GM23338 (cell line): Measurements from ENCODE around the gene LARGE1. TPM values are rescaled to one million over a fixed set of nuclear protein-coding genes. Genes with fewer than 3 reads are reported as not detected.
A peak's percentile ranks its signal among the peaks of the same experiment; 100 is the strongest.

ENCODE experiments used
- ATAC-seq: fragments of 200-7000 bp; cut with Tn5 transposase; 3 replicates; pipeline ENCODE4 v1.9.1; 2020
- DNase-seq: peaks from one replicate; pipeline ENCODE4 v3.0.0-alpha.2; 2015; ENCODE audit warnings: low spot score
- H2AFZ ChIP-seq: fragments of 200-600 bp; sonication (generic); 2 replicates; pipeline ENCODE4 v1.8.0; 2016; ENCODE audit warnings: antibody characterized with exemption, mild to moderate bottlenecking, moderate library complexity
- H3F3A ChIP-seq: fragments of 200-600 bp; sonication (generic); replicated peaks from 2 replicates; pipeline ENCODE4 v1.8.0; 2017; ENCODE audit warnings: antibody characterized with exemption, mixed run types, low read depth
- H3K27ac ChIP-seq: fragments of 200-600 bp; sonication (generic); 2 replicates; pipeline ENCODE4 v1.6.1; 2016; ENCODE audit warnings: low read depth
- H3K27me3 ChIP-seq: fragments of 200-600 bp; sonication (generic); 2 replicates; pipeline ENCODE4 v1.8.0; 2016; ENCODE audit warnings: mild to moderate bottlenecking, mixed run types, moderate library complexity; ENCODE audit not compliant: insufficient read depth
- H3K36me3 ChIP-seq: fragments of 200-600 bp; sonication (generic); 2 replicates; pipeline ENCODE4 v1.8.0; 2016; ENCODE audit warnings: mild to moderate bottlenecking; ENCODE audit not compliant: insufficient read depth
- H3K4me1 ChIP-seq: fragments of 200-600 bp; sonication (generic); 2 replicates; pipeline ENCODE4 v1.8.0; 2016; ENCODE audit warnings: mild to moderate bottlenecking, moderate library complexity; ENCODE audit not compliant: insufficient read depth
- H3K4me2 ChIP-seq: fragments of 200-600 bp; sonication (generic); 2 replicates; pipeline ENCODE4 v1.7.1; 2017; ENCODE audit warnings: mixed run types
- H3K4me3 ChIP-seq: fragments of 200-600 bp; sonication (generic); 2 replicates; pipeline ENCODE4 v1.6.1; 2016; ENCODE audit warnings: mixed run types
- H3K79me2 ChIP-seq: fragments of 200-600 bp; sonication (generic); replicated peaks from 2 replicates; pipeline ENCODE4 v1.8.0; 2017; ENCODE audit warnings: mild to moderate bottlenecking; ENCODE audit not compliant: insufficient read depth
- H3K9me2 ChIP-seq: fragments of 200-600 bp; sonication (generic); 2 replicates; pipeline ENCODE4 v1.8.0; 2017; ENCODE audit not compliant: insufficient read depth
- H4K20me1 ChIP-seq: fragments of 200-600 bp; sonication (generic); replicated peaks from 2 replicates; pipeline ENCODE4 v1.8.0; 2017; ENCODE audit warnings: mild to moderate bottlenecking; ENCODE audit not compliant: insufficient read depth
- H3K27ac Mint-ChIP-seq: 2 replicates; pipeline ENCODE4 v1.8.0; 2020; ENCODE audit warnings: inconsistent platforms, mild to moderate bottlenecking, moderate library complexity, mixed read lengths
- H3K27me3 Mint-ChIP-seq: 3 replicates; pipeline ENCODE4 v1.8.0; 2022; ENCODE audit warnings: low read depth, mild to moderate bottlenecking, moderate library complexity, mixed read lengths, inconsistent platforms; ENCODE audit not compliant: insufficient read depth, poor library complexity
- H3K36me3 Mint-ChIP-seq: 3 replicates; pipeline ENCODE4 v1.8.0; 2021; ENCODE audit warnings: low read depth, mild to moderate bottlenecking, inconsistent platforms, moderate library complexity, mixed read lengths
- H3K4me1 Mint-ChIP-seq: 3 replicates; pipeline ENCODE4 v1.8.0; 2020; ENCODE audit warnings: mild to moderate bottlenecking, inconsistent platforms, mixed read lengths
- H3K4me3 Mint-ChIP-seq: 3 replicates; pipeline ENCODE4 v1.8.0; 2021; ENCODE audit warnings: moderate library complexity, mild to moderate bottlenecking, inconsistent platforms, mixed read lengths
- H3K9me3 Mint-ChIP-seq: 3 replicates; pipeline ENCODE4 v1.8.0; 2020; ENCODE audit warnings: moderate library complexity, mild to moderate bottlenecking, inconsistent platforms, mixed read lengths
- CREB1 ChIP-seq: fragments of 250-450 bp; sonication (Bioruptor Pico); IDR thresholded peaks from 2 replicates; pipeline ENCODE4 v1.5.0; 2020; ENCODE audit warnings: low read depth, mild to moderate bottlenecking, moderate library complexity
- CTCF ChIP-seq, 2 experiments: fragments of 200-600 bp in 1 of 2; sonication (generic) in 1 of 2; conservative IDR thresholded peaks; 2 replicates each; pipeline versions ENCODE4 v1.5.1 to v1.6.1; 2016 to 2017; ENCODE audit warnings: antibody characterized with exemption in 2 of 2, low read depth in 2 of 2, mild to moderate bottlenecking in 2 of 2, moderate library complexity in 1 of 2
- ETS1 ChIP-seq: IDR thresholded peaks from 2 replicates; pipeline ENCODE4 v1.6.1; 2016; ENCODE audit warnings: antibody characterized with exemption
- EZH2 ChIP-seq: fragments of 200-600 bp; sonication (generic); IDR thresholded peaks from one replicate; pipeline ENCODE4 v1.8.0; 2017; ENCODE audit warnings: antibody characterized with exemption, mild to moderate bottlenecking, low read depth; ENCODE audit not compliant: unreplicated experiment
- EZH2phosphoT487 ChIP-seq: fragments of 200-600 bp; sonication (generic); IDR thresholded peaks from one replicate; pipeline ENCODE4 v1.8.1; 2018; ENCODE audit warnings: antibody characterized with exemption; ENCODE audit not compliant: unreplicated experiment
- JUNB ChIP-seq: IDR thresholded peaks from one replicate; pipeline ENCODE4 v1.6.1; 2016; ENCODE audit warnings: antibody characterized with exemption; ENCODE audit not compliant: unreplicated experiment
- NANOG ChIP-seq: IDR thresholded peaks from 2 replicates; pipeline ENCODE4 v1.6.1; 2016; ENCODE audit warnings: antibody characterized with exemption, borderline replicate concordance
- POLR2AphosphoS5 ChIP-seq: IDR thresholded peaks from 2 replicates; pipeline ENCODE4 v1.6.1; 2016; ENCODE audit warnings: antibody characterized with exemption, low read depth
- STAT1 ChIP-seq: IDR thresholded peaks from one replicate; pipeline ENCODE4 v1.6.1; 2016; ENCODE audit warnings: antibody characterized with exemption; ENCODE audit not compliant: unreplicated experiment
- ZNF114 ChIP-seq: fragments of 250-450 bp; sonication (Bioruptor Pico); IDR thresholded peaks from 2 replicates; pipeline ENCODE4 v1.5.0; 2020; ENCODE audit warnings: mild to moderate bottlenecking, moderate library complexity
- ZNF462 ChIP-seq: fragments of 250-450 bp; sonication (Bioruptor Pico); IDR thresholded peaks from 2 replicates; pipeline ENCODE4 v1.5.0; 2020; ENCODE audit warnings: mild to moderate bottlenecking, moderate library complexity
- polyA plus RNA-seq: library from polyadenylated mRNA; unstranded; fragments of >200 nt; fragmentation: Nextera tagmentation; extraction: Ambion mirVana; gene quantifications from 2 replicates; pipeline ENCODE4 v1.2.1, GENCODE V29; 2016
- total RNA-seq: library from RNA; depleted of rRNA; stranded (reverse); fragments of >200 nt; shearing (Covaris generic); gene quantifications from 2 replicates; pipeline ENCODE4 v1.2.3, GENCODE V29; 2014

The LARGE1 gene
- total and polyA plus RNA-seq, 2 experiments from 2014 or later, result 12.8 to 75.6 TPM

- Histone ChIP-seq H3K36me3 (no peaks in the 10 kb centered on the region), H3K27ac (0 out of 2 replicates have a peak overlapping the region, but pooled peaks have one; percentile 32), H3K9me2 (no peaks in the 10 kb centered on the region), H3K4me1 (peaks cover 33% of the 10 kb centered on the region), H3K79me2 (peaks cover 100% of the 10 kb centered on the region), H3K27me3 (no peaks in the 10 kb centered on the region), H3K4me3 (no peak overlapping the region), H3F3A (no peaks in the 10 kb centered on the region), H3K4me2 (no peak overlapping the region), H4K20me1 (peaks cover 47% of the 10 kb centered on the region), H2AFZ (no peak overlapping the region)
- DNase-seq (no peak), ATAC-seq (no peak)
- Mint-ChIP-seq H3K4me1 (peaks cover 60% of the 10 kb centered on the region), H3K27ac (peak overlapping the region; percentile 61; the same call in 1 of the 2 replicates), H3K4me3 (no peak overlapping the region), H3K9me3 (no peaks in the 10 kb centered on the region; the same call in 2 of the 3 replicates), H3K36me3 (peaks cover 15% of the 10 kb centered on the region; the same call in 2 of the 3 replicates), H3K27me3 (peaks cover 21% of the 10 kb centered on the region)
- TF ChIP-seq STAT1, result no peak
- no peak for TF ChIP-seq JUNB
- TF ChIP-seq EZH2phosphoT487, result no peak
- TF ChIP-seq ZNF114 (CRISPR knock-in tag), result no peak
- TF ChIP-seq ETS1, result no peak
- TF ChIP-seq CTCF (conservative IDR thresholded peaks at IDR 0.05; ENCODE audit: low read depth in 2 of 2), result no peak
- no peak for TF ChIP-seq NANOG
- no peak for TF ChIP-seq EZH2
- TF ChIP-seq POLR2AphosphoS5, result no peak
- TF ChIP-seq ZNF462 (CRISPR knock-in tag), result no peak
- TF ChIP-seq CREB1 (CRISPR knock-in tag), result no peak
These were observed 50.3 kb downstream of the LARGE1 start for GRCh38 chr22:33869946-33870345.
